NCI-H146 (cell line): ENCODE results near the gene RYR1.
"Not testable (repeated sequence)": the region's sequence is repeated elsewhere in the genome, so short reads cannot be mapped to it uniquely, and the experiment has no call there.

Source experiments
- DNase-seq: peaks from one replicate; lab custom pipeline; 2025; lab: John Stamatoyannopoulos, UW

Gene RYR1

GRCh38 chr19:38514812-38515633 lies 81.5 kb downstream of the RYR1 start:
- DNase-seq: peak; percentile 63

- DNase-seq: no peak
Observed at GRCh38 chr19:38515896-38516295, 82.4 kb downstream of the RYR1 start.

- no peak for DNase-seq
Observed at GRCh38 chr19:38516802-38517201, 83.3 kb downstream of the RYR1 start.

- DNase-seq: no peak
Observed at GRCh38 chr19:38517321-38517720, 83.8 kb downstream of the RYR1 start.

DNA sequence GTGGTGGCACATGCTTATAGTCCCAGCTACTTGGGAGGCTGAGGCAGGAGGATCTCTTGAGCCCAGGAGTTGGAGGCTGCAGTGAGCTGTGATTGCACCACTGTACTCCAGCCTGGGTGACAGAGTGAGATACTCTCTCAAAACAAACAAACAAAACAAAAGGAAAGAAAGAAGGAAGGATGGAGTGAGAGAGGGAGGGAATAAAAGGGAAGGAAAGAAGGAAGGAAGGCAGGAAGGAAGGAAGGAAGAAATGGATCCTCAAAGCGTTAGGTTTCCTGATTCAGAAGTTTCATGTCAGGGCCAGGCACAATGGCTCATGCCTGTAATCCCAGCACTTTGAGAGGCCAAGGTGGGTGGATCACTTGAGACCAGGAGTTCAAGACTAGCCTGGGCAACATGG lies 84.5 kb downstream of the RYR1 start:
- not testable (repeated sequence) for DNase-seq

GRCh38 chr19:38519168-38519567 lies 85.7 kb downstream of the RYR1 start:
- DNase-seq: no peak

GRCh38 chr19:38519988-38520387 lies 86.5 kb downstream of the RYR1 start:
- no peak for DNase-seq

DNA sequence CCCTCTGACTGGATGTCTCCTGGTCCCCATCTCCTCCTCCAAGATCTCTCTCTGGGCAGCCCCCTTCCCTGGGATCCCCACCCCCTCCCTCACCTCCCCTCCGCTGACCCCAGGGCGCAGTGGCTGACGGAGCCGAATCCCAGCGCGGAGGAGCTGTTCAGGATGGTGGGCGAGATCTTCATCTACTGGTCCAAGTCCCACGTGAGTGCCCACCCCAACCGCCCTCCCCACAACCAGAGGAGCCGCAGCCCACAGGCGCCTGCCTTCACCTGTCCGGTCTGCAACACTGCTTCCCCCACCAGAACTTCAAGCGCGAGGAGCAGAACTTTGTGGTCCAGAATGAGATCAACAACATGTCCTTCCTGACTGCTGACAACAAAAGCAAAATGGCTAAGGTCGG lies 89.4 kb downstream of the RYR1 start:
- no peak for DNase-seq

GRCh38 chr19:38523319-38523718 lies 89.8 kb downstream of the RYR1 start:
- no peak for DNase-seq

DNA sequence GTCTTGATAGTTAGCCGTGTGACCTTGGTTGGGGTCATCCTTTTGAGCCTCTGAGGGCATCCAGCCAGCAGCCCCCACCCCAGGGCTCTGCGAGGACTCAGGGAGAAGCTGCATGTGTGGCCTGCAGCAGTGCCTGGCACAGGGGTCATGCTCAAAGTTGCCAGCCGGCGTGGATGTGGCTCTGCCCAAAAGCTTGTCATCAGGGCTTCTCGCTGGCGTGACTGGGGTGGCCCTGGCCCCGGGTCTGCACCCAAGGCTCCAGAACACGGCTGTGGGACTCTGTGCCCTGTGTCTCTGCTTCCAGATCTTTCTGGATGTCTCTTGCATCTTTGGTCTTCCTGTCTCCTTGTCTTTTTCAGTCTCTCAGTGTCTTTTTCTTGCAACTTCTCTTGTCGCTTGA lies 90.9 kb downstream of the RYR1 start:
- no peak for DNase-seq

- no peak for DNase-seq
Observed at GRCh38 chr19:38524994-38525634, 91.6 kb downstream of the RYR1 start.

DNA sequence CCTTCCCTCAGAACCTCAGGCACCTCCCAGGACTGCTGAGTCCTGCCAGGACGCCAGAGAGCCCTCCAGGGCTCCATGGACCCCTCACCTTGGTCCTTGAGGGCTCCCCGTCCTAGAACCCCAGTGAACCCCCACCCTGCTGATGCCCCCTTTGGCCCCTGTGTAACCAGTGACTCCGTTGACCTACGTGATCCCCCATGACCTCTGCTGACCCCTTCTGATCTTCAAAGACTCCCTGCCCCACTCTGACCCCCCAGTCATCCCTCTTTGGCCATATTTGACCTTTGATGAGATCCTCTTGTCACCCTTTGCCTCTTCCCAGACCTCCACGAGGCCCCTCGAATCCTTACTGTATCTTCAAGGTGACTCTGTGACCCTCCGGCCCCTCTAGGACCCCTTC lies 92.9 kb downstream of the RYR1 start:
- no peak for DNase-seq

DNA sequence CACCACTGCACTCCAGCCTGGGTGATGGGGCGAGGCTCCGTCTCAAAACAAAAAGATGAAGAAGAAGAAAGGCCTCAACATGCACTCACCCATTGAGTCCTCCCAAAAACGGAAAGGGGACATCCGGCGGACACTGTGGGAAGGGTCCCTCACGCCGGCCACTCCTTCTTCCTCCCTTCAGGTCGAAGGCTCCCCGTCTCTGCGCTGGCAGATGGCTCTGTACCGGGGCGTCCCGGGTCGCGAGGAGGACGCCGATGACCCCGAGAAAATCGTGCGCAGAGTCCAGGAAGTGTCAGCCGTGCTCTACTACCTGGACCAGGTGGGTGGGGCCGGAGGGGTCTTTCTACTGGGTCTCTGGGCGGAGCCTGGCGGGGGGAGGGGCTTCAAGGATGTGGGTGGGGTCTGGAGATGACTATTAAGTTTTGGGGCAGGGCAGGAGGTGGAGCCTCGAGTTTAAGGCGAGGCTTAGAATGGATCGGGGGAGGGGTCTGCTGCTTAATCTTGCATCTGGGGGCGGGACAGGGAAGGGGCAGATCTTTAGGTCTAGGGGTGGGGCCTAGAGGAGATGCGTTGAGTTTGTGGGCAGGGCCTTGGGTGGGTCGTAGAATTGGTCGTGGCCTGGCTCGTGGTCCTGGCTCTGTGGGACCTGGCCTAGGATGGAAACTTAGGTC lies 94.1 kb downstream of the RYR1 start:
- no peak for DNase-seq

- peak; percentile 36 for DNase-seq
Observed at GRCh38 chr19:38528213-38528755, 94.8 kb downstream of the RYR1 start.

DNA sequence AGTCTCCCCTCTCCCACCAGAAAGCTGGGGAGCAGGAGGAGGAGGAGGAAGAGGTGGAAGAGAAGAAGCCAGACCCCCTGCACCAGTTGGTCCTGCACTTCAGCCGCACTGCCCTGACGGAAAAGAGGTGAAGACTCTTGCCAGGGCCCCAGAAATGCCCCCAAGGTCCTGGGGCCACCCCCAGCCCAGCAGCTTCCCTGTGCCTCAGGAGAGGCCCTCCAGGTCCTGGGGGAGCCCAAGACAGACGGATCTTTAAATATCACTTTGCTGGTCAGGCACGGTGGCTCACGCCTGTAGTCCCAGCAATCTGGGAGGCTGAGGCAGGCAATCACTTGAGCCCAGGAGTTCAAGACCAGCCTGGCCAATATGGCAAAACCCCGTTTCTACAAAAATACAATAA lies 95.4 kb downstream of the RYR1 start:
- DNase-seq: no peak

DNA sequence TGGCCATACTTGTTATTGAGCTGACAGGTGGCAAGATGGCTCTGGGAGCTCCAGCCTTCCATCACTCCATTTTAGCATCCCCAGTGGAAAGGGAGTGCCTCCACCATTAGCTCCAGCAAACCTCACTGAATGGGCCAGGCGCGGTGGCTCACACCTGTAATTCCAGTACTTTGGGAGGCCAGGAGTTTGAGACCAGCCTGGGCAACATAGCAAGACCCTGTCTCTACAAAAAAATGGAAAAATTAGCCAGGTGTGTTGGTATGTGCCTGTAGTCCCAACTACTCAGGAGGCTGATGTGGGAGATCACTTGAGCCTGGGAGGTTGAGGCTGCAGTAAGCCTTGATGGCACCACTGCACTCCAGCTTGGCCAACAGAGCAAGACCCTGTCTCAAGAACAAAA lies 98.0 kb downstream of the RYR1 start:
- no peak for DNase-seq

- DNase-seq: no peak
Observed at GRCh38 chr19:38532939-38533338, 99.4 kb downstream of the RYR1 start.

GRCh38 chr19:38534574-38534973 lies 101.1 kb downstream of the RYR1 start:
- no peak for DNase-seq

- no peak for DNase-seq
Observed at GRCh38 chr19:38535212-38535611, 101.7 kb downstream of the RYR1 start.

GRCh38 chr19:38537071-38537936 lies 103.8 kb downstream of the RYR1 start:
- no peak for DNase-seq

- DNase-seq: no peak
Observed at GRCh38 chr19:38538386-38538785, 104.9 kb downstream of the RYR1 start.
